ENCODE results near the gene CPSF4.
"Not testable (repeated sequence)": the region's sequence is repeated elsewhere in the genome, so short reads cannot be mapped to it uniquely, and the experiment has no call there.

The CPSF4 gene

DNA sequence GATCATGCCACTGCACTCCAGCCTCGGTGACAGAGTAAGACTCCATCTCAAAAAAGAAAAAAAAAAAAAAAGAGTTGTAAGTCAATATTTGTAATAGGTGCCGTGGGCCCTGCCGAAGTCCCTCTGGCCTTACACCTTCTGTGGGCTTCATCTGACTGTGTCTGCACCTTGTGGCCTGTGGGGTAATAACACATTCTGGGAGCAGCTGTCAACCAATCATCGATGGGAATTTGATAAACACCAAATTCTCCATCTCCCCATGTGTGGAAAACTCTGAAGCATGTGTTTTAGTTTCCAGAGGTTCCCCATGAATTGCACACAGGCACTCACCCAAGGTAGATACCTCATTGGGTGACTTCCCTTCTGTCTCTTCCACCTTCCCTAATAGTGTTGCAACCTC lies 50.5 kb downstream of the CPSF4 start:
- no peak for FAIRE-seq
- no peak for DNase-seq (ENCODE audit: low spot score)

DNA sequence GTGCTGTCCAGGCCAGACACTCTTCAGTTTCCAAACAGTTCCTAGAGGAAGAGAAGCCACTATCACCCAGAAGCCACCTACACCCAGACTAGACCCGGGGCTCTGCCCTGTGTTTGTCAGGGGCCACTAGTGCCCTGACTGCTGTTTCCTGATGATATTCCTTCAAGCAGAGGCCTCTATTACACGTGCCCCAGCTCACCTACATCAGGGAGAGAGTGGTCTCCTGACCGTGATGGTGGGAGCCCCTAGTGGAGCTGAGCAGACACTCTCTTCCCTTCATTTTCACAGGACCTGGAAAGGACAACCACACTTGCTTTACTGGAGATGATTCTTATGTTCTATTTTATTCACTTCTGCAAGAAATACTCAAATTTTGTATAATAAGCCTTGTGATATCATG lies 52.1 kb downstream of the CPSF4 start:
- DNase-seq (ENCODE audit: low spot score) (no peak), FAIRE-seq (no peak)

DNA sequence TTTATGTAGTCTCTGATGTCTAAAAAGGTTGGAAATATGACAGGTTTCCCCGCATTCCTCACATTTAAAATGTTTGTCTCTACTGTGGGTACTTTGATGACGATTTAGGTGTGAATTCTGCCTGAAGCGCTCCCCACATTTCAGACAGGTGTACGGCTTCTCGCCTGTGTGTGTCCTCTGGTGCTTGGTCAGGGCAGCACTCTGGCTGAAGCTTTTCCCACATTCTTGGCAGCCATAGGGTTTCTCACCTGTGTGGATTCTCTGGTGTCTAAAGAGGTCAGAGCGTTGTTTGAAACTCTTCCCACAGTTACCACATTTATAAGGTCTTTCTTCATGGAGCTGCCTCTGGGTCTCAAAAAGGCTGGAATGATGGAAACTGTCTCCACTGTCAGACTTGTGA lies 55.1 kb downstream of the CPSF4 start:
- no peak for DNase-seq (ENCODE audit: low spot score)
- FAIRE-seq = no peak

DNA sequence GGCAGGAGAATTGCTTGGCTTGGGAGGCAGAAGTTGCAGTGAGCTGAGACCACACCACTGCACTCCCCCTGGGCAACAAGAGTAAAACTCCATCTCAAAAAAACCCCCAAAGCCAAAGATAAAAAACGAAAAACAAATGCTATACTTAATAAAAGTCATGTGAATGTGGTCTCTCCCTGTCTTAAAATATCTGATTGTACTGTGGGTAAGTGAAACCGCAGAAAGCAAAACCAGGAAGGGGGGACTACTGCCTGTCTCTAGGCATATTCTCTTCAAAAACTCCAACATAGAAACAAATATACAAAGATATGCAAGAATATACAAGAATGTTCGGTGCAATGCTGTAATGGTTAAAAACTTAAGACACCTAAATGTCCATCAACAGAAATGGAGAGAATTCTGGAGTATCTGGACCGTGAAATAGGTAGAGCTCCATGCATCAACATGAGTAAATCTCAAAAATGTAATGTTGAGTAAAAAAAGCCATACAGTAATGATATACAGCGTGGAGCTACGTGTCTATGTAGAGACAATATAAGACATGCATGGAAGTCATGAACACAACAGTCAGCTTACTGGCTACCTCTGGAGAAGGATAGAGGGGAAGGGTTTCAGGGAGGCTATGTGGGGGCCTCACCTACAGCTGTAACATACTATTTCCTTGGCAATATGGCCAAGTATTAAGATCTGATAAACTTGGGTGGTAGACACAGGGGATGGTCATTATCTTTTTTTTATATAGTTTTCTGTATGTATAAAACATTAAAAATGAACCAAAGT lies 59.2 kb downstream of the CPSF4 start:
- no peak for FAIRE-seq

GRCh38 chr7:99498546-99498944 lies 59.8 kb downstream of the CPSF4 start:
- FAIRE-seq = no peak
- no peak for DNase-seq (ENCODE audit: low spot score)

More for the DNA sequence above, 59.2 kb downstream of the CPSF4 start:
- DNase-seq (ENCODE audit: low spot score) = no peak

- DNase-seq (ENCODE audit: low spot score) (no peak), FAIRE-seq (no peak)
Observed at GRCh38 chr7:99499371-99499720, 60.6 kb downstream of the CPSF4 start.

DNA sequence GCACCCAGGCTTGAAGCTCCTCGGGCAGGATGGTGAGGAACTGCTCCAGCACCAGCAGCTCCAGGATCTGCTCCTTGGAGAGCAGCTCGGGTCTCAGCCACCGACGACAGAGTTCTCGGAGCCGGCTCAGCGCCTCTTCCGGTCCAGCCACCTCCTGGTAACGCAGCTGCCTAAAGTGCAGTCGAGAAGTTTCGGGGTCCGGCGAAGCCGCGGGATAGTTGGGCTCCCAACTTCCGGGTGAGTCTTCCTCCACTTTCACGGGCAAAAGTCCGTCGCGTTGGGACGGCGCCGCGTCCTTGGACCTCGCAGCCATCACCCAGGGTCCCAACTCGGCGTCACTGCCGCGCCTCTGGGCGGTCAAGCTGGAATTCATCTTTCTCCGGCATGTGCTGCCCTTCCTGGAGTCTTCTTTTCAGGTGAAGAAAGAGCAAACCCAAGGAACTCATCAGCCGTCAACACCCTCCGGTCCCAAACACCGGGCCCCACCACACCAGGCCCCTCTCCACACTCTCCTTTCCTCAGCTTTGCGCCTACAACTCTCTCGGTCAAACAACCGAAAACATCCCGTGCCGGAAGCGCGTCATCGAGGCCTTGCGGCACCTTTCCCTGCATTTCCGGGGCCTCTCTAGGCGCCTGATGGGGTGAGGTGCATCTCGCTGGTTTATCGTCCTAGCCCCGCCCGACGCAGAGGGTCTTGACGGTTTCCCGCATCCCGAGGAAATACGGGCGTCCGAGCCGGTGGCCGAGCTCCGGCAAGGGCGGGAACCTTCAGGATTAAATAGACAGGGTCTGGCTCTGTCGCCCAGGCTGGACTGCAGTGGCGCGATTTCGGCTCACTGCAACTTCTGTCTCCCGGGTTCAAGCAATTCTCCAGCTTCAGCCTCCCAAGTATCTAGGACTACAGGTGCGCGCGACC lies 61.2 kb downstream of the CPSF4 start, which contains the start of gene ZNF394:
Gene ZNF394, minus strand, starts transcription at position 561 of the 916 bp plus-strand sequence. Its CDS starts 188 bp downstream, at position 373.
- DNase-seq (ENCODE audit: low spot score) = peak; percentile 97
- FAIRE-seq = peak; percentile 35

DNA sequence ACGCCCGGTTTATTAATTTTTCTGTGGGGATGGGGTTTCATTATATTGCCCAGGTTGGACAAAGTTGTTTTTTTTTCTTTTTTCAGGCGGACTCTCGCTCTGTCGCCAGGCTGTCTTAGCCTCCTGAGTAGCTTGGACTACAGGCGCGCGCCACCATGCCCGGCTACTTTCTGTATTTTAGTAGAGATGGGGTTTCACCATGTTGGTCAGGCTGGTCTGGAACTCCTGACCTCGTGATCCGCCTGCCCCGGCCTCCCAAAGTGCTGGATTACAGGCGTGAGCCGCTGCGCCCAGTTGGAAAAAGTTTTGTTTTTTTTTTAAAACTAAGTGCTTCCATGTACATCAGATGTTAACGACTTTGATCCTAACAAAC lies 61.9 kb downstream of the CPSF4 start:
- no peak for DNase-seq (ENCODE audit: low spot score)
- no peak for FAIRE-seq

DNA sequence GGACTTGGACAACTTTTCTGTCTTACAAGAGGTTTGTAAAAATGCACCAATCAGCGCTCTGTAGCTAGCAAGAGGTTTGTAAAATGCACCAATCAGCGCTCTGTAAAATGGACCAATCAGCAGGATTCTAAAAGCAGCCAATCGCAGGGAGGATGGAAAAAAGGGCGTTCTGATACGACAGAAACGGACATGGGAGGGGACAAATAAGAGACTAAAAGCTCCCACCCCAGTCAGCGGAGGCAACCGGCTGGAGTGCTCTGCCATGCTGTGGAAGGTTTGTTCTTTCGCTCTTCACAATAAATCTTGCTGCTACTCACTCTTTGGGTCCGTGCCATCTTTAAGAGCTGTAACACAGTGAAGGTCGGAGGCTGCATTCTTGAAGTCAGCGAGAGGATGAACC lies 62.5 kb downstream of the CPSF4 start:
- FAIRE-seq; DNase-seq (ENCODE audit: low spot score): not testable (repeated sequence)

- DNase-seq (ENCODE audit: low spot score) = peak; percentile 100
- no peak for FAIRE-seq
Observed at GRCh38 chr7:99504281-99504602, 65.5 kb downstream of the CPSF4 start.

DNA sequence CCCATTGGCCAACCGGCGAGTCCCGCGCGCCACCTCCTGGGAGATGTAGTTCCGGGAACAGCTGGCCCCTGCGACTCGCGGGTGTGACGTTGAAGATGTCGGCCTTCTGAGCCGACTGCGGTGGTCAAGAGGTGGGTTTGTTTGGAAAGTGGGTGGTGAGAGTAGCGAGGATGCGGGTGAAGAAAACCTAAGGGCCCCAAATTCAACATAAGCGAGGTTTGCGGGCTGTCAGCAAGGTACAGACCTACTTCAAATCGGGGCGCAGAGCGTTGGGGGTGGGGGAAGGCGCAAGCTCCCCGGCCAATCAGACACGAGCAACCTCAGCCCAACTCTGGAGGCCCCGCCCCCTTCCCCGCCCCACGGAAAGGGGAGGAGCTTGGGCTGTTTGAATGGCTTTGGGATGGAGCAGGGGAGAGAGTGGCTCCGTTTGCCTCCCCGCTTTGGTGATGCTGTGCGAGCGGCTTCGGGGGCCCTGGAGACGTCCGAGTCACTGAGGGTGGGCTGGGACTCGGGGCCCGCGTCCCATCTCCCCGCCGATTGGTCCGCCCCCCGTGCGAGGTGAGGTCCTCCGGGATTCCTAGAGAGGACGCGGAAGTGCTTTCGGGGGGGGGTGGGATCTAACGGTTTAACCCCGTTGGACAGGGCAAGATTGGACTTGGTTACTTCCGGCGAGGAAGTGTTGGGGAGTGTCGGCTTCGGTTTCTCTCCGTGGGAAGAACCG lies 66.0 kb downstream of the CPSF4 start, which contains the start of gene ZKSCAN5:
Gene ZKSCAN5, plus strand, starts transcription at position 60 of the 721 bp plus-strand sequence. CDS start 1,383 bp downstream, outside the sequence.
- FAIRE-seq (peak; percentile 61), DNase-seq (ENCODE audit: low spot score) (peak; percentile 98)

- DNase-seq (ENCODE audit: low spot score) (no peak), FAIRE-seq (no peak)
Observed at GRCh38 chr7:99505324-99505662, 66.5 kb downstream of the CPSF4 start.

Measured in urothelium cell line (cell line).